Right hindlimb (tissue), 1 donor: Measurements from ENCODE around the gene FKBP2.

Experiments used
- DNase-seq: peaks from one replicate; pipeline ENCODE4 v3.0.0-alpha.2; 2018

Gene FKBP2

DNA sequence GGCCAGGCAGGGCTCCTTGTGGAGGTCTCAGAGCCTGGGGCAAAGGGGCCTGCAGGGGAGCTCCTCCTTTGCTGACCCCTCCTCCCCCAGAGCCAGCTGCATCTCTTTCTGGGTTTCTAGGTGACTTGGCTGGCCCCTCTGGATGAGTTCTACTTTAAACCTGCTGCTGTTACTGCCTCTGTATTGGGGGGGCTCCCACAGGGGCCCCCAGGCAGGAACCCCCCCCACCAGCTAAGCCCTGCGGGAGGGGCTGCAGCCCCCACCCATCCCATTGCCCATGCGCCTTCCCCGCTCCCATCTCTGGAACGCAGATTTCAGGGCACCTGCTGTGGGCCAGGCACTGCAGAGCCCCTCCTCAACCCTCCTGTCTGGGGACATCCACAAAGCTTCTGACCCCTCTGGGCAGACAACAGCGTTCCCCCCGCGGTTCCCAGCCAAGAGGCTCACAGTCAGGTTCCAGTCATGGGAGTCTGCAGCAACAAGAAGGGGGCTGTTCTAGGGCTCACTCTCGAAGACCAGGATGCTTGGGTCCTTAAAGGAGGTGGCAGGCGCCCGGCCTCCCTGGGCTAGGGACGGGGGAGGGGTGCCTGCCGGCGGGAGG, 9.6 kb downstream of the FKBP2 start:
- no peak for DNase-seq

DNA sequence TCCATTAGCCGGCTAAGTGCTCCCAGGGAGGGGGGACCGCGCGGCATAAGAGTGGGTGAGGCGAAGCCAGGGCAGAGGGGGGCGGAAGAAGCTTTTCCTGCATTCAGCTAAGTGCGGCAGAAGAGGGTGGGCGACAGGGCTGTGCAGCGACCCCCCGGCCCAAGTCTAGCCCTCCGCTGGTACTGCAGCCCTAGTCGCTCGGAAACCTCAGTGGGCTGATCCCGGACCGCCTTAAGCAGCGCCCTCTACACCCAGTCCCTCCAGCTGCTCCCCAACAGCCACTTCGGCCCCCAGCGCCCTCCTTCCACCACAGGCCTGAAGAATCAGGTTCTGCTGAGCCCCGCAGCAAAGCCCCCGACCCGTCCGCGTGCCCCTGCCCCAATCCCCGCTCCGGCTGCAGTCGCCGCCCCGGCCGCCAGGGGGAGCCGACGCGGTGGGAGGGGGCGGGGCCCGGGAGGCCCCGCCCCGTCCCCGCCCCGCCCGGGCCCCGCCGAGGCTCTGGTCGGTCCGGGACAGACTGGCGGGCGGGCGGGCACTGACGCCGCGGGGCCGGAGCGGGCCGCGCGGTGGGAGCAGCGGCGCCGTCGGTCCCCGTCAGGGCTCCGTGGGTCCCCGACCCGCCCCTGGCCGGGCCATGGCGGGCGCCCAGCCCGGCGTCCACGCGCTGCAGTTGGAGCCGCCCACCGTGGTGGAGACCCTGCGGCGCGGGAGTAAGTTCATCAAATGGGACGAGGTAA, 10.3 kb downstream of the FKBP2 start, which contains the start of gene PLCB3:
Gene PLCB3, plus strand, starts transcription at position 515 of the 737 bp plus-strand sequence. Its CDS starts 120 bp downstream, at position 635.
- DNase-seq, result no peak

DNA sequence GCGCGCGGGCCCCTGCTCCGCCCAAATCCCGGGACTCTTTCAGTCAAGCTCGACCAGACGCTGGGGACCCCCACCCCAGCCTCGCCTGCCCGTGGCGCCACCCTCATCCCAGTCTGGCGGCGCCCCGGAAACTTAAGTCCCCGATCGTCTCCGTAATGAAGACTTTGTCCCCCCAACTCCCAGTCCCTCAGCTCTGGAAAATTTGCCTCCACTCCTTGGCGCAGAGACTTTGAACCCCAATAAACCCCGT, 10.8 kb downstream of the FKBP2 start:
- DNase-seq, result no peak

DNA sequence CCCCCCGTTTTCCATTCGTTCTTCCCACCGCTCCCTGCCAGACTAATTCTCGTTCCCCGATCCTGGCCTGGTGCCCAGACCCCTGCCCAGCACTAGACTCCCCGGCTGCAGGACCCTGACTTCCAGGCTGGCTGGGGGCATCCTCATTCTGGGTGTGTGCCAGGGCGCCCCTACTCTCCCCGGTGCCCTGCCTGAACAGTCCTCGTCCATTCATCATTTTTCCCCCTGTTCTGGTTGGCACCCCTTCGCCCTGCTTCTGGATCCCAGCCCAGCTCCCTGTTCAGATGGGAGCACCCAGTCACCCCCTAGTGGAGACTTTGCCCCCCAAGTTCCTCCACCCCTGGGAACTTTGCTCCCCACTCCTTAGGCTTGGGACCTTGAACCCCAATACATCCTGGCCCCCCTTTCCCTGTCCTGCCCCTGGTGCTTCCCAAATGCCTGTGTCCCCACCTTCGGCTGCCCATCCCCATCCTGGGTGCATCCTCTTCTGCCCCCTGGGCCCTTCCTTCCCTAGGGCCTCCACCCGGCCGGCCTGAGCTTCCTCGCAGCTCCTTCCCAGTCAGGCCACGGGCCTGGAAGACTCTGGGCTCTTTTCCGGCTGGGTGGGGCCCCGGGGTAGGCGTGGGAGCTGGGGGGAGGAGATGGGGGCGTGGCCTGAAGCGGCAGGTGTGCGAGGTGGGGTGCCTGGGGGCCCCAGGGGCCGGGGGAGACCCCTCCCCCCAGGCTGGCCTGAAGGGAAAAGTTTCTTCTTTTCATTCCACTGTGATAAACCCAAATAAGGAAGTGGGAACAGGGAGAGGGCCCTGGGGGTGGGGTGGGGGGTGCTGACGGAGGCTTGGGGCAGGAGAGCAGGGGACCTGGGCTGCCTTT, 11.3 kb downstream of the FKBP2 start:
- no peak for DNase-seq

DNA sequence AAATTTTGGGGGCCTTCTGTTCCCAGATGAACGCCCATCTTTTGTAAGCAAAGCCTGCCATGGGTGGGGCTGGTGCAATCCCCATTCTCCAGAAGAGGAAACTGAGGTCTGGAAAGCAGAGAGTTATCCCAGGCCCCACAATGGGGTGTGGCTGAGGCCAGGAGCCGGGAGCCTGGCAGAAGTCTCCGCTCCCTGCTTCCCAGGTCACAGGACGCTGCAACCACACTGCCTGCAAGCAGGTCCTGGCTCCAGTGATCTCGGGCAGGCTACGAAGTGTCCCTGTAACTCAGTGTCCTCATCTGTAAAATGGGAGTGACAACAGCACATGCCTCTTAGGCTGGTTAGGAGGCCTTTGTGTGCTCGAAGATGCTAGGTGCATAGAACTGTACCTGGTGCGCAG, 12.1 kb downstream of the FKBP2 start:
- no peak for DNase-seq

DNA sequence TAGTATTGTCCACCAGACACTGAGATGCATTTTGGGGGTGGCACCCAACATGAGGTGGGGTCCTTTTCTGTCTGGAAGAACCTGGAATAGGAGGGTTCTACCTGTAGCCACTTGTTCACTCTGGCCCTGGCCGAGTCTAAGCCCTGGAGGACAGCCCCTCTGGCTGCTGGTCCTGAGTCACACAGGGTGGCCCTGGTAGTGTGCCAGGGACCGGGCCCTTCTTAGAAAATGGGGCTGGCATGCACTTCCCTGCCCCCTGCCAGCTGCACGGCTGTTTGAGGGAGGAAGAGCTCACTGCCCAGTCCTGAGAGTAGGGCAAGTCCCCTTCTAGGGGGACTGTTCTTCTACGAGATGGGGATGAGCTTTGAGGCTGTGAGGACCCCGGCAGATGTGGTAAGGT, 12.6 kb downstream of the FKBP2 start:
- no peak for DNase-seq

DNA sequence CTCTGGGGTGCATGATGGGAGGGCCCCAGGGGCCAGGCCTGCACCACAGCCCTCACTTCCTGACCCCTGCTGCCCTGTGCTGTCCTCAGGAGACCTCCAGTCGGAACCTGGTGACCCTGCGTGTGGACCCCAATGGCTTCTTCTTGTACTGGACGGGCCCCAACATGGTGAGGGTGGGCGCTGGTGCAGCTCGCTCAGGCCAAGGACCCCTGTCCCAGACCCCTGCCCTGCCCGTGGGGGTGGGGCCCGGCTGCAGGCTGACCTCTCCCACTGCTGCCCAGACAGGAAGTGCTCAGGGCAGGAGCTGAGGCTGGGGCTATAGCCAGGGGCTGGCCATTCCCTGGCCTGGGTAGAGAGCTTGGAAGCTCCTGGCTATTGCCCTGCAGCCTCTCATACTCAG, 13.4 kb downstream of the FKBP2 start:
- DNase-seq, result no peak

DNA sequence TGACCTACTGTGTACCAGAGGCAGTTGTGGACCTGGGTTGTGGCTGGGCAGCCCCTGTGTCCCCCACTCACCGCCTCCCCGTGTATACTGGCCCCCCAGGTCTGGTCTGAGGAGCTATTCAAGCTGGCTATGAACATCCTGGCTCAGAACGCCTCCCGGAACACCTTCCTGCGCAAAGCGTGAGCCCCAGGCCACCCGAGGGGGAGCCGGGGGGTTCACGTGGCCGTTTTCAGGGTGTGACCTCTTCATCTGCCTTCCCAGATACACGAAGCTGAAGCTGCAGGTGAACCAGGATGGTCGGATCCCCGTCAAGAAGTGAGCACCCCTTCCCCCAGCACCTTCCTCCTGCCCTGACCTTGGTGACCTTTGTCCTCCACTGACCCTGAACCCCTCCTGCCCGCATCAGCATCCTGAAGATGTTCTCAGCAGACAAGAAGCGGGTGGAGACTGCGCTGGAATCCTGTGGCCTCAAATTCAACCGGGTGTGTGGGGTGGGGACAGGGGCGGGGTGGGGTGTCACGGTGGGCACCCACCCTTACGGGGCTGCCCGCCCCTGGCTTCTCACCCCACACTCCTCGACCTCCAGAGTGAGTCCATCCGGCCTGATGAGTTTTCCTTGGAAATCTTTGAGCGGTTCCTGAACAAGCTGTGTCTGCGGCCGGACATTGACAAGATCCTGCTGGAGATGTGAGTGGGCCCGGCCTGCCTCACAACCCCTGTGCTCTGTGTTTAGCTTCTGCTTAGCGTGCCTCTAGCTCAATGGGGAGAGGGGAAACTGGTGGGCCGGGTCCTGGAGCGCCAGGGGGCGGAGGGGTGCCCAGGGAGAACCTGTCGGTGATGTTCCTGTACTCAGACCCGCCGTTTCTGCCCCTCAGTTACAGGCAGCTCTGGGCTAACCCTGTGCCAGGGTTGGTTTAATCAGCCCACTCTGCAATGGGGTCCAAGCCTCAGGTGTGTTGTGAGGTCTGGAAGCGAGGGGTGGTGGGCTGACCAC, 14.5 kb downstream of the FKBP2 start:
- no peak for DNase-seq

DNA sequence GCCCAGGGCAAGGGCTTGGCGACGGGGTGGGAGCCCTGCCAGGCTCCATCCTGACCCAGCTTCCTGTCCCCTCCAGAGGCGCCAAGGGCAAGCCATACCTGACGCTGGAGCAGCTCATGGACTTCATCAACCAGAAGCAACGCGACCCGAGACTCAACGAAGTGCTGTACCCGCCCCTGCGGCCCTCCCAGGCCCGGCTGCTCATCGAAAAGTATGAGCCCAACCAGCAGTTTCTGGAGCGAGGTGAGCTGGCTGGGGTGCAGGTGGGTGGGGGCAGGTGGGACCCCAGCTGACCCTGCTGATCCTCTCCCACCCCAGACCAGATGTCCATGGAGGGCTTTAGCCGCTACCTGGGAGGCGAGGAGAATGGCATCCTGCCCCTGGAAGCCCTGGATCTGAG, 15.4 kb downstream of the FKBP2 start:
- DNase-seq, result no peak

DNA sequence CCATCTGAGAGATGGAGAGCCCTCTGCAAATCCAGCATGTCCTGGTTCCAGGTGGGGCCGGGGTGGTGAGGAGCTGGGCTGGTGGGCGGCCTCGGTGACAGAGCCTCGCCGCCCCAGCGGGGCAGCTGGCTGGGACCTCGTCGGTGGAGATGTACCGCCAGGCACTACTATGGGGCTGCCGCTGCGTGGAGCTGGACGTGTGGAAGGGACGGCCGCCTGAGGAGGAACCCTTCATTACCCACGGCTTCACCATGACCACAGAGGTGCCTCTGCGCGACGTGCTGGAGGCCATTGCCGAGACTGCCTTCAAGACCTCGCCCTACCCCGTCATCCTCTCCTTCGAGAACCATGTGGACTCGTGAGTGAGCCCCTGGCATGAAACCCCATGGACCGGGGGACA, 17.5 kb downstream of the FKBP2 start:
- DNase-seq, result no peak

DNA sequence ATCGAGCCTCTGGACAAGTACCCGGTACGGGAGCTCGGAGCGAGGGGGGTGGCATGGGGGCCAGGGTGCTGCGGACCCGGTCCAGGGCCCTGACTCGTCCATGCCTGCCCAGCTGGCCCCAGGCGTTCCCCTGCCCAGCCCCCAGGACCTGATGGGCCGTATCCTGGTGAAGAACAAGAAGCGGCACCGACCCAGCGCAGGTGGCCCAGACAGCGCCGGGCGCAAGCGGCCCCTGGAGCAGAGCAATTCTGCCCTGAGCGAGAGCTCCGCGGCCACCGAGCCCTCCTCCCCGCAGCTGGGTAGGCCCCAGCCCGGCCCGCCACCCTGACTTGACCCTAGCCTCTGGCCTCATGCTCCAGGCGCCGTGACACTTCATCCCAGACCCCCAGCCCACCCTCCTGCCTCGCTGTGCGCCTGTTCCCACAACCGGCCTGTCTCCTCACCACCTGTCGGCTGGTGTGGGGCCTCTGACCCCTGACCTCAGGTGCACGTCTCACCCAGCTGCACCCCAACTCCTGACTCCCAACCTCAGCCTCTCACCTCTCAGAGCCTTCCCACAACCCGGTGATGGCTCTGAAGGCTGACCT, 18.1 kb downstream of the FKBP2 start:
- DNase-seq, result no peak

DNA sequence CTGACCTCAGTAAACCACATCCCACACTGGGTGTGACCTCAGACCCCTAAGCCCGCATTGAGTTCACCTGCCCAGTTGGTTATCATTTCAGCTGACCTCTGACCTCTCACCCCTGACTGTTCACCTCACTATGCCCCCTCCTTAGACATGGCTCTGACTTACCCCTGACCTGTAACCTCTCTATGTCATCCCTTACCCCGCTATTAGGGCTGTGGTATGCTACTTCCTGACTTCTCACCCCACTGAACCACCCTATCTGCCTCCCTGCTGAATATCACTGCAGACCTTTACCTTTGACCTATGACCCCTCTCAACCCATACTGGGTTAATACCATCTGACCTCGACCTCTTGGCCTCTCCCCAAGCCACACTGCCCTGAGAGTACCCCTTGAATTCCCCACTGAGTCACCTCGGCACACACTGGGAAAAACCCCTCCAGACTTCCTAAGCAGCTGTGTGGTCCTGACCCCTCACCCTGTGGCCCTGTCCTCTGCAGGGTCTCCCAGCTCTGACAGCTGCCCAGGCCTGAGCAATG, 18.7 kb downstream of the FKBP2 start:
- no peak for DNase-seq

DNA sequence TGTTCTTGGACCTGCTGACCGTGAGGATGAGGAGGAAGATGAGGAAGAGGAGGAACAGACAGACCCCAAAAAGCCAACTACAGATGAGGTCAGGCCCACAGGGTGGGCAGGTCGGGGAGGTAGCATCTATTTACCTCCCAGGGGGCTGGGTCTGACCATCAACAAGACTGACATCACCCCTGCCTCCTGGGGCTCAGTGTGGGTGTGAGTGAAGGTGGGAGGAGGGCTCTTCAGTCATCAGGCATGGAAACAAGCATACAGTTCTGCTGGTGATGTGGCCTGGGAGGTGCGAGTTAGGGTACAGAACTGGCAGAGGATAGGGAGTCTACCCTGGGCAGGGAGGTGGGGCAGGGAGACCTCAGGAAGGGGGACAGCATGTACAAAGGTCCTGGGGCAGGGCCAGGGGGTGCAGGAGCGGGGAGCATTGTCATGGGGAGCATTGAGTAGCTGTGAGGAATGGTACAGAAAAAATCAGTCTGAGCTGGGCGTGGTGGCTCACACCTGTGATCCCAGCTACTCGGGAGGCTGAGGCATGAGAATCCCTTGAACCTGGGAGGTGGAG, 19.3 kb downstream of the FKBP2 start:
- no peak for DNase-seq

DNA sequence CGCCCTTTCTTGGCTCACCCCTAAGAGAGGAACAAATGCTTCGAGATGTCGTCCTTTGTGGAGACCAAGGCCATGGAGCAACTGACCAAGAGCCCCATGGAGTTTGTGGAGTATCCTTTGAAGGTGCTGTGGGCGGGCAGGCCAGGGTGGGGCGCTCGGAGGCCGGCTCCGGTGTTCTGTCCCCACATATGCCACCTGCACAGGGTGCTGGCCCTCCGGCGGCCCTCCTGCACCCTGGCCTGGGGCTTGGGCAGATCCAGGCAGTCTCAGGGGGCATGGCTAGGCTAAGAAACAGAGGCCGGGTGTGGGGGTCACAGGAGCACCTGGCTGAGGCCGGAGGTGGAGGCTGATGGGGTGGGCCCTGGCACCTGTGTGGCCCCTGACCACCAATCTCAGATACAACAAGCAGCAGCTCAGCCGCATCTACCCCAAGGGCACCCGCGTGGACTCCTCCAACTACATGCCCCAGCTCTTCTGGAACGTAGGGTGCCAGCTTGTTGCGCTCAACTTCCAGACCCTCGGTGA, 20.7 kb downstream of the FKBP2 start:
- DNase-seq, result no peak

DNA sequence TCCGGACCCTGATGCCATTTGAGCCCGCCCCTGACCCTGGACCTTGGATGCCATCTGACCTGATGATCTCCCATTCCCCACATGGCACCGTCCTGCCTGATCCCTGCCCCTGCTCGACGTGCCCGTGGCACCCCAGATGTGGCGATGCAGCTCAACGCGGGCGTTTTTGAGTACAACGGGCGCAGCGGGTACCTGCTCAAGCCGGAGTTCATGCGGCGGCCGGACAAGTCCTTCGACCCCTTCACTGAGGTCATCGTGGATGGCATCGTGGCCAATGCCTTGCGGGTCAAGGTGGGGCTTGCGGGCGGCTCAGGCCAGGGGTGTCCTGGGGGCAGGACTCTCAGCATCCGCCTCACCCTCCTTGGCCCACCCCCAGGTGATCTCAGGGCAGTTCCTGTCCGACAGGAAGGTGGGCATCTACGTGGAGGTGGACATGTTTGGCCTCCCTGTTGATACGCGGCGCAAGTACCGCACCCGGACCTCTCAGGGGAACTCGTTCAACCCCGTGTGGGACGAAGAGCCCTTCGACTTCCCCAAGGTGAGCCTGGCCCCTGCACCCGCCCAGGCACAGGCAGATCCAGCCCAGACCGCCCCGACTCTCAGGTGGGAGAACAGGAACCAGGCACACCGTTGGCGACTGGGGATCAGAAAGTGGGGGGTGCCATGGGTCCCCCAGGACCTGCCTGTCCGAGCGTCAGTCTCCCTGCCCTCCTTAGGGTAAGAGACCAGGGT, 21.5 kb downstream of the FKBP2 start:
- no peak for DNase-seq

DNA sequence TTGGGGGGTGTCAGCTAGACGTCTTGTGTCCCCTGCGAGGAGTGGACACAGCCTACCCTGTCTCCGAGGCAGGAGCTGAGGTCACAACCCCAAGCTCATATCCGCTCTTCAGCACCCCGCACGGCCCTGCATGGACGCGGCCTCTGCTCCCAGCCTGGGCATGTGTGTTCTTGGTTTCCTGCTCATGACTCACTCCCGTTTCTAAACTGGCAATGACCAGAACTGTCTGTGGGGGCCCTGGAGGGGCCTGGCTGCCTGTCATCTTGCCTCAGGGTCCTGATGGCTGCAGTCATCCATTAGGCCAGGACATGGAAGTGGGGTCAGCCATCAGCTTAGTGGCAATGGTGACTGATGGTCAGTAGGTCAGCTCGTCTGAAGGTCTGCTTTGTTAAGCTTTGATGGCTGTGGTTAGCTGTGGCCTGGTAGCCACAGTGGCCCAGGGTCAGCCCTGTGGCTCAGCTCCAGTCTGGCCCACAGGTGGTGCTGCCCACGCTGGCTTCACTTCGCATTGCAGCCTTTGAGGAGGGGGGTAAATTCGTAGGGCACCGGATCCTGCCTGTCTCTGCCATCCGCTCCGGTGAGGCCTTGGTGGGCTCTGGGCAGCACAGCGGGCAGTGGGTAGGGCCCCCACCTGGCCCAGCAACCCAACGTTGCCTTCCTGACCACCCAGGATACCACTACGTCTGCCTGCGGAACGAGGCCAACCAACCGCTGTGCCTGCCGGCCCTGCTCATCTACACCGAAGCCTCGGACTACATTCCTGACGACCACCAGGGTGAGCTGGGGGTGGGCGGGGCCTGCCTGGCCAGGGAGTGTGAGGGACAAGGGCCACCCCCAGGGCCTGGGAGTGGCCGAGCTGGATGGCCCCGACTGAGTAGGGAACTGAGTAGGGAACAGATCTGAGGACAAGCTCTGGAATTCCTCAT, 22.4 kb downstream of the FKBP2 start:
- no peak for DNase-seq

DNA sequence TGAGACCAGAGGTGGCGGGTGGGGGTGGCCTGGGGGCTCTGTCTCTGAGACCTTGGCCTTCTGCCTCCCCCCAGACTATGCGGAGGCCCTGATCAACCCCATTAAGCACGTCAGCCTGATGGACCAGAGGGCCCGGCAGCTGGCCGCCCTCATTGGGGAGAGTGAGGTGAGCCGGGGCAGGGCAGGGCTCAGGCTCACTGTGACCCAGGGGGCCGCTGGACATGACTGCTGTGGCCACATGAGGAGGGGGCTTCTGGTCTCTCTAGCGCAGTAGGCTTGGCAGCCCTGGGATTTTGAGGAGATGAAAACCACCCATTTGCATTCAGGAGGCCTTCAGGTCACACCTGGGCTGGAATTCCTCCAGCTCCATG, 23.0 kb downstream of the FKBP2 start:
- DNase-seq, result no peak

DNA sequence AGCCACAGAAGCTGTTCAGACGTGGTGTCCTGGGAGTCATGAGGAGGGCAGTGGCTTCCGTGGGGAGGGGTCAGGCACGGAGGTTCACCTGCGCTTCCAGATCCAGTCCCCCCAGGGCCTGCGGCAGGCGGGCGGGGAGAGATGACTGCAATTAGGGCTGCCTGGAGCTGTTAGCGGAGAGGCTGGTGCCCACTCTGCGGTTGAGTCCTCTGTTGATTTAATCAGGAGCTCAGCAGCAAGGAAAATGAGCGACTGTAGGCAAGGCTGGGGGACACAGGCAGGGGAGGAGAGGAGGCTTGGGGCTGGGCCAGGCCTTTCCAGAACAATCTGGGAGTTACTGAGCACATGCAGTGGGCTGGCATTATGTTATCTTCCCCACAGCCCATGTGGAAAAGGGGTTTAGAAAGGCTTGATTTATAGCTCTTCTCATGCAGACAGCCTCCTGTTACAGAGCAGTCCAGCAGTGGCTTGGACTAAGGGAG, 23.5 kb downstream of the FKBP2 start:
- DNase-seq, result no peak
